Kidney (tissue), 14 donors: ENCODE data around the gene SRF. TPM values are rescaled to one million over a fixed set of nuclear protein-coding genes. Genes with fewer than 3 reads are reported as not detected.

Experiments used
- DNase-seq, 5 donors: peaks; one replicate each; pipeline ENCODE4 v3.0.0-alpha.2; 2013 to 2020
- FAIRE-seq: peaks from 2 replicates; lab custom pipeline; 2012; peaks lifted over from hg19 to GRCh38; lab: Jason Lieb, UNC
- H3K27ac ChIP-seq, 2 donors: one replicate each; pipeline ENCODE4 v1.7.0; 2013; ENCODE audit warnings: low read depth in 2 of 2, low read length in 2 of 2, inconsistent platforms in 1 of 2
- H3K27me3 ChIP-seq: one replicate; pipeline ENCODE4 v1.7.1; 2013; ENCODE audit warnings: low read length, inconsistent platforms; ENCODE audit not compliant: control insufficient read depth, insufficient read depth
- H3K36me3 ChIP-seq, 3 donors: one replicate each; pipeline versions ENCODE4 v1.7.0 to v1.7.1; 2013; ENCODE audit warnings: low read length in 3 of 3, control low read depth in 1 of 3, inconsistent platforms in 1 of 3; ENCODE audit not compliant: insufficient read depth in 3 of 3, control insufficient read depth in 2 of 3
- H3K4me1 ChIP-seq, 3 donors: one replicate each; pipeline versions ENCODE4 v1.7.0 to v1.7.1; 2013; ENCODE audit warnings: low read length in 3 of 3, inconsistent platforms in 1 of 3, low read depth in 1 of 3; ENCODE audit not compliant: control insufficient read depth in 2 of 3, insufficient read depth in 2 of 3
- H3K4me3 ChIP-seq, 3 donors: one replicate each; pipeline versions ENCODE4 v1.7.0 to v1.8.1; 2013; ENCODE audit warnings: low read length in 3 of 3, control low read depth in 1 of 3, inconsistent platforms in 1 of 3
- H3K9ac ChIP-seq, 3 donors: one replicate each; pipeline versions ENCODE4 v1.7.0 to v1.7.1; 2013; ENCODE audit warnings: low read length in 3 of 3, control low read depth in 1 of 3, inconsistent platforms in 1 of 3
- H3K9me3 ChIP-seq, 3 donors: one replicate each; pipeline versions ENCODE4 v1.7.0 to v1.7.1; 2013; ENCODE audit warnings: low read length in 3 of 3, control low read depth in 1 of 3, inconsistent platforms in 1 of 3; ENCODE audit not compliant: control insufficient read depth in 2 of 3, insufficient read depth in 1 of 3
- CTCF ChIP-seq: IDR thresholded peaks from 3 replicates; pipeline ENCODE4 v1.5.1; 2012; ENCODE audit warnings: mild to moderate bottlenecking, moderate library complexity, borderline replicate concordance; ENCODE audit not compliant: insufficient read depth; ENCODE audit errors: extremely low read depth
- intact Hi-C: fragments of 100-400 bp; cut with DNase I; formaldehyde crosslinking; loops from one replicate; pipeline ENCODE4 v1.11.1; 2022
- polyA plus RNA-seq: library from polyadenylated mRNA; stranded (reverse); fragments of 350-450 nt; fragmentation: Illumina TruSeq; extraction: RNeasy Lipid Tissue Mini Kit (QIAGEN cat#74804); gene quantifications from one replicate; pipeline ENCODE4 v1.2.3, GENCODE V29; 2014; ENCODE audit warnings: low read depth, low replicate concordance; ENCODE audit not compliant: insufficient read depth
- total RNA-seq: library from RNA; stranded (reverse); fragmentation: NEBNext Ultra II Directional; extraction: Animal tissue kit (Norgen Biotek cat#: 25700); gene quantifications from one replicate; pipeline ENCODE4 v1.2.1, GENCODE V29; 2021
- donor health status: control.
- donor health status: control.
- donor health status: control.
- donor health status: control.
- donor health status: control.
- donor health status: DM: yes; HTN: yes; CAD: no.
- donor health status: Normal renal cell carcinoma (clear cell type).

SRF gene
- total and polyA plus RNA-seq, 2 donors from 2014 or later: 13.8 to 30.6 TPM

- DNase-seq (no peak), FAIRE-seq (no peak)
- Histone ChIP-seq H3K9me3 (no peaks in the 10 kb centered on the region), H3K27ac (no peak overlapping the region), H3K27me3 (no peaks in the 10 kb centered on the region), H3K4me3 (no peak overlapping the region), H3K36me3 (peaks cover 0 to 26% (median 3%) of the 10 kb centered on the region in 3 donors), H3K4me1 (no peaks in the 10 kb centered on the region), H3K9ac (no peak overlapping the region)
- intact Hi-C loops: no loop called here
- TF ChIP-seq CTCF: no peak
Measured at GRCh38 chr6:43216200-43216599, 45.1 kb downstream of the SRF start.

GRCh38 chr6:43217351-43217750 is 46.3 kb downstream of the SRF start:
- no peaks in the 10 kb centered on the region for H3K4me1 ChIP-seq
- peaks cover 0 to 26% (median 3%) of the 10 kb centered on the region in 3 donors for H3K36me3 ChIP-seq
- H3K27me3 ChIP-seq: no peaks in the 10 kb centered on the region
- no peak overlapping the region for H3K4me3 ChIP-seq
- no peak overlapping the region for H3K9ac ChIP-seq
- no peak for TF ChIP-seq CTCF
- H3K27ac ChIP-seq: no peak overlapping the region
- no peaks in the 10 kb centered on the region for H3K9me3 ChIP-seq
- DNase-seq: no peak
- intact Hi-C loops: no loop called here
- FAIRE-seq: no peak

- intact Hi-C loops: no loop called here
- peaks cover 0 to 26% (median 3%) of the 10 kb centered on the region in 3 donors for H3K36me3 ChIP-seq
Measured at GRCh38 chr6:43219119-43219518, 48.0 kb downstream of the SRF start.

More at GRCh38 chr6:43219119-43219518, 48.0 kb downstream of the SRF start:
- no peak for DNase-seq
- Histone ChIP-seq H3K9ac (no peak overlapping the region), H3K9me3 (no peaks in the 10 kb centered on the region), H3K27ac (no peak overlapping the region), H3K4me1 (no peaks in the 10 kb centered on the region), H3K4me3 (no peak overlapping the region), H3K27me3 (no peaks in the 10 kb centered on the region)
- no peak for TF ChIP-seq CTCF
- no peak for FAIRE-seq
